Measurements from ENCODE around the gene OR4A5. TPM values are rescaled to one million over a fixed set of nuclear protein-coding genes. Genes with fewer than 3 reads are reported as not detected.
"Not testable (repeated sequence)": the region's sequence is repeated elsewhere in the genome, so short reads cannot be mapped to it uniquely, and the experiment has no call there.

OR4A5 gene, protein sequence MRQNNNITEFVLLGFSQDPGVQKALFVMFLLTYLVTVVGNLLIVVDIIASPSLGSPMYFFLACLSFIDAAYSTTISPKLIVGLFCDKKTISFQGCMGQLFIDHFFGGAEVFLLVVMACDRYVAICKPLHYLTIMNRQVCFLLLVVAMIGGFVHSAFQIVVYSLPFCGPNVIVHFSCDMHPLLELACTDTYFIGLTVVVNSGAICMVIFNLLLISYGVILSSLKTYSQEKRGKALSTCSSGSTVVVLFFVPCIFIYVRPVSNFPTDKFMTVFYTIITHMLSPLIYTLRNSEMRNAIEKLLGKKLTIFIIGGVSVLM
- total RNA-seq (2012; rRNA removed), result not detected in 2 replicates

DNA sequence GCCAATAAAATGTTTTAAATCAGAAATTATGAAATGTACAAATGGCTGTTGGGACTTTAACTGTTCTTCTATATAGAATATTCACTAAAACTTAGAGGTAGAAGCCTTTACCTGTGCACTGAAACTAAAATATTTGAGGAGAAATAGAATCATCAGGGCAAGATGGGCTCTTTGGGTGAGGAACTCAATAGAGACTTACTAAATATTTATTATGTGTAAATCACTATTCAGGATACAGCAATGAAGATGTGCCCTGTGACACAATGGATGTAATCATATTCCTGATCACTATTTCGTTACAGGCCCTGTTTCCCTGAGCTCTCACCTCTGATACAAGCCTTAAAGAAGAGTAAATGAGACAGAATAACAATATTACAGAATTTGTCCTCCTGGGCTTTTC lies at the start of gene OR4A5:
TSS of gene OR4A5 (plus strand) at position 301 of the 400 bp plus-strand sequence. CDS start at position 354, 53 bp downstream.
- H3K36me3 ChIP-seq (ENCODE audit: insufficient read depth, low read length); H3K4me3 ChIP-seq (ENCODE audit: low read length); H3K4me1 ChIP-seq (ENCODE audit: control insufficient read depth, insufficient read depth, low read length); H3K9ac ChIP-seq (ENCODE audit: low read depth, low read length); H3K4me2 ChIP-seq (ENCODE audit: low read length); H3K27me3 ChIP-seq (ENCODE audit: control insufficient read depth, insufficient read depth, low read length); H3K9me3 ChIP-seq (replicated peaks; ENCODE audit: low read length): not testable (repeated sequence)

DNA sequence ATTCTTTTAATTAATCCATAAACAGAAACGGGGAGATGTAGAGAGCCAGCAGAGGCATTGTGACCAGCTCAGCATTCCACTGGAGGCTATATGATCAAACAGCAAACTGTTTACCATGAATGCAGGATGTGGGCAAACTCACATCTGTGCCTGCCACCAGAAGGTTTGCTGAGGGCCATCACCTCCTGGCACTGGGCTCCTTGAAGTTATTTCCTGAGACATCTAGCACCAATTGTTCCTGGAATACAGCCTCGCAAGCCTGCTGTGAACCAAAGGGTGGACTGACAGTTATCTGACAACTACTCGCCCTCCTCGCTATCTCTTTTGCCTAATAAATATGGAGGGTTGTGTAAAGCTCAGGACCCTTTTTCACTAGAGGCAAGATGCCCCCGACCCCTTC lies 13.5 kb downstream of the OR4A5 start:
- not testable (repeated sequence) for H3K9me3 ChIP-seq (replicated peaks; ENCODE audit: low read length)

More for the DNA sequence above, 13.5 kb downstream of the OR4A5 start:
- not testable (repeated sequence) for H3K9ac ChIP-seq (ENCODE audit: low read depth, low read length); H3K4me2 ChIP-seq (ENCODE audit: low read length); H3K4me3 ChIP-seq (ENCODE audit: low read length); H3K27me3 ChIP-seq (ENCODE audit: control insufficient read depth, insufficient read depth, low read length); H3K36me3 ChIP-seq (ENCODE audit: insufficient read depth, low read length); H3K4me1 ChIP-seq (ENCODE audit: control insufficient read depth, insufficient read depth, low read length)

Data from skeletal muscle satellite cell (primary cell).